Activated CD8-positive, alpha-beta memory T cell treated with anti-CD3 and anti-CD28 coated beads for 4 hours (primary cell): ENCODE measurements around the gene KLRD1.
"Not testable (repeated sequence)": the region's sequence is repeated elsewhere in the genome, so short reads cannot be mapped to it uniquely, and the experiment has no call there.

Experiments
- DNase-seq, 2 donors: peaks; one replicate each; pipeline ENCODE4 v3.0.0-alpha.2; 2020; ENCODE audit warnings: low read depth in 2 of 2

KLRD1 gene, protein sequence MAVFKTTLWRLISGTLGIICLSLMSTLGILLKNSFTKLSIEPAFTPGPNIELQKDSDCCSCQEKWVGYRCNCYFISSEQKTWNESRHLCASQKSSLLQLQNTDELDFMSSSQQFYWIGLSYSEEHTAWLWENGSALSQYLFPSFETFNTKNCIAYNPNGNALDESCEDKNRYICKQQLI

GRCh38 chr12:10307630-10308029, at the start of gene KLRD1:
KLRD1 (plus strand) TSS chr12:10307870; CDS start chr12:10308078, 208 bp downstream.
- DNase-seq = no peak

- DNase-seq = no peak
These were observed 46.7 kb upstream of the KLRD1 start for GRCh38 chr12:10260927-10261326.

- no peak for DNase-seq
These were observed 39.6 kb upstream of the KLRD1 start for GRCh38 chr12:10268037-10268436.

DNA sequence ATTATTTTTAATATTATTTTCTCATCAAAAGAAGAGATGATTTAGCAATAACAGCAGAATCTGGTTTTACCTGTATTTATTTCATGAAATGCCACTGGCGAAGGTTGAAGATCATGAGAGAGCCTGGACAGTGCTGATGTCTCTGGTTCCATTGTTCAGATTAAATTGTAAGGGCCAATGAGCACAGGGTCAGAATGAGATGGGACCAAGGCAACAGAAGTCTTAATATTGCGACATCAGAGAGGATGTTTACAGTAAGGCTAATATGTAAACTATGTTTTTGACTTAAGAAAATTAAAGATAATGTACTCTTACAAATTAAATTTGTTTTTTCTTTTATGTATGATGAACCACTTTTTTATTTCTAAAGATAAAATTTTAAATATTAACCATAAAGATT, 35.2 kb upstream of the KLRD1 start:
- DNase-seq = no peak

DNA sequence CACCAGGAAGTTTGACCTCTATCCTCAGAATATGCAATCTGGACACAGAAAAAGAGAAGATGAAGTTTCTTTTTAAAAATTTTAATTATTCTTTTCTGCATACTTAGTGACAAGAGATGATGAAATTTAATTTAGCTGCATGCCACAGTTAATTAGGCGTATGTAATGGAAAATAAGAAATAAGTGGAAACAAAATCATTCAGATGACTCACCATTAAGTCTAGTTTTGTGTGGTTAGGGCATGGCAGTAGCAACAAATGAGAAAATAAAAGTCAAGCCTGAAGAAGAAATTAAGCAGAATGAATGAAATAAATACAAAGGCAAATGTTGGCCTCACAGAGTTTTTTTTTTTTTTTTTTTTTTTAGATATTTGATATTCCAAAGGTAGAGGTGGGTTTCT, 30.9 kb upstream of the KLRD1 start:
- DNase-seq = no peak

- no peak for DNase-seq
These were observed 29.6 kb upstream of the KLRD1 start for GRCh38 chr12:10278104-10278503.

DNA sequence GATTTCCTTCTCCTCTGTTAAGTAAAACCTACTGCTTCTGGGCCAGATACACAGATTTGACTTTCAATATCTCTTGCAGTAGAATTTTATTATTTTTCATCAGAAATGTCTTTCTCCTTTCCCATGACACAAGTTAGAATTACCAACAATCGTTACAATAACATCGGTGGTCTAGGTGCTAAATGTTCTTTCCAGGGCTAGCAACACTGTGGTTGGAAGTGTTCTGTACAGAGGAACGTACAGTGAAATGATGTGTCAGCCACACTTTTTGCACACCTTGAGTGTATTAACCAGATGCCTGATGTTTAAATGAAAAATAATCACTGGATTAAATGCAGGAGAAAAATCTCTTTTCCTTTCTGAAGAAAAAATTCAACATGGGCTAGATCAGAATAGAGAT, 27.7 kb upstream of the KLRD1 start:
- DNase-seq = no peak

DNA sequence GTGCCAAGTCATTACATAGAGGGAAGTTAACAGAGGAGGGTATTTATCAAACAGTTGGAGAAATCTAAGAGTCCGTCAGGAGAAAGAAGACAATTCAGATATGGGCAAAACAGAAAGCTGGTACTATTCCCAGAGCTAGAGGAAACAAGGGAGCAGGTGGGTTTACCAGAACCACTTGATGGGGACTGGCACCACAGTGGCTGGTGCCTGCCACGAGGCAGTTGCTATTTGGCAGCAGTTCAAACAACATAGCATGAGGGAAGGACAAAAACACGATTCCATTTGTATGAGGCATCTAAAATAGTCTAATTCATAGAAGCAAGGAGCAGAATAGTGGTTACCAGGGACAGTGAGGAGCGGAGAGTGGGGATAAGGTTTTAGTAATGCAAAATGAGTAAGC, 24.6 kb upstream of the KLRD1 start:
- no peak for DNase-seq

- DNase-seq = peak in 1 of 2 donors; percentile 31
These were observed 21.8 kb upstream of the KLRD1 start for GRCh38 chr12:10285919-10286318.

DNA sequence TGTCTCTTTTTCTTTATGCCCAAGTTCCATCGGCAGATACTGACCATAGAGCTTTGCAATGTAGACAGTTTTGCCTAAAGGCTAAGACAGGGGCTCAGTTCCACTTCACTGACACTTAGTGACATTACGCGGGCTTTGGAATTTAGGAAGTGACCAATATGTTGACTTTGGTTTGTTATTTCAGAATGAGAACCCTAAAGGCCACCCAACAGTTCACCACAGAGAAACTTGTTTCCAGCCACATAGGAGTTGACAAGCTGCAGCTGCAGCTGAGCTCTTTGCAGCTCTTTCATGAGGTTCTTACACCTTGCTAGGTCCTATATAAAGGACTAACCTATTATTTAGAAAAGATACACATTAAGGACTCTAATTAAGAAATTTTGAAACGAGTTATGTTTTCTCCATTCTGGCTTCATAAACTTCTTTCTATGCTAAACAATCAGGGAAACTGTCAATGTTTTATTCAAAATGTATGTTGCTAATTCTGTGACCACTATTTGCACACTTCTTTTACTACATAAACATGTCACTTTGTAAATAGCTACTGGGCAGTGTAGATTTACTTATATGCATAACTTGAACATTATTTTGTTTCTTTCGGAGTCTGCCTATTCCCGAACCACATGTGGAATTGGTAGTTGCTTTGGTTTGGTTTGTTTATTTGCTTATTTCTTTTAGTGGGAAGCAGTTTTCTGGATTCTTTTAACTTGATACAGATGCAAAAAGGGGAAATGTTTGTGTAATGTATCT, 18.5 kb upstream of the KLRD1 start:
- DNase-seq = no peak

DNA sequence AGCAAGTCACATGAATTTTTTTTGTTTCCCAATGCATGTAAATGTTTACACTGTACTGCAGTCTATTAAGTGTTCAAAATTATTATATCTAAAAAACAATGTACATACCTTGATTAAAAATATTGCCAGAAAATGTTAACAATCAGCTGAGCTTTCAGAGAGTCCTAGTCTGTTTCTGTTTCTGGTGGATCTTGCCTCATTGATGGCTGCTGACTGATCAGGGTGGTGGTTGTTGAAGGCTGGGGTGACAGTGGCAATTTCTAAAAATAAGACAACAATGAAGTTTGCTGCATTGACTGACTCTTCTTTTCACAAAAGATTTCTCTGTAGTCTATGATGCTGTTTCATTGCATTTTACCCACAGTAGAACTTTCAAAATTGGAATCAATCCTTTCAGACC, 16.6 kb upstream of the KLRD1 start:
- DNase-seq = no peak

DNA sequence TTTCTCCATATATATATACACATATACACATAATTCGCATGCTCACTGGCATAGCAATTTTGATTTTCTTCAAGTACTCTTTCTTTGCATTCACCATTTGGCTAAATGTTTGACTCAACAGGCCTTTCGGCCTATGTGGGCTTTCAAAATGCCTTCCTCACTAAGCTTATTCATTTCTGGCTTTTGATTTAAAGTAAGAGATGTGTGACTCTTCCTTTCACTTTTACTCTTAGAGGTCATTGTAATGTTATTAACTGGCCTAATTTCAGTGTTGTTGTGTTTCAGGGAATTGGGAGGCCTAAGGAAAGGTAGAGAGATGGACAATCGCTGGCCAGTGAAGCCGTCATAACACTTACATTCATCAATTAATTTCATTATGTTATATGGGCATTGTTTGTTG, 14.5 kb upstream of the KLRD1 start:
- DNase-seq = no peak

GRCh38 chr12:10293570-10294227, 14.0 kb upstream of the KLRD1 start:
- DNase-seq = no peak

DNA sequence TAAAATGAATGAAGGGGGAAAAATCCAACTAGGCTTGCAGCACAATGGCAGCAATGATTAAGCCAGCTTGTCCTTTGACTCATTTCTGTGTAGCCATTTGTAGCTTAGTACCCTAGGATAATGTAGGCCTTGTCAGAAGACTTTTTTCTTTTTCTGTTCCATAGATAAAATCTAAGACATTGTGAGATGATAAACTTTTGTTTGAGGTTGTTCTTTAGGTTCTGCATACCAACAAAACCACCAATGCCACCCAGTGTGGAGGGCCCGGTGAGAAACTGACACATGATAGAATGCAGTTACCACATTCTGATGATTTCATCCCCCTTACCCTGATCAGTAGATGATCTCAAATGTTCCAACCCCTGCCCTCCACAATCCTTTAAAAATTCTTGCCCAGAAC, 6.6 kb upstream of the KLRD1 start:
- no peak for DNase-seq

GRCh38 chr12:10304161-10304574, 3.5 kb upstream of the KLRD1 start:
- no peak for DNase-seq

- DNase-seq = no peak
These were observed 2.3 kb upstream of the KLRD1 start for GRCh38 chr12:10305411-10305810.

- no peak for DNase-seq
These were observed 3.5 kb downstream of the KLRD1 start for GRCh38 chr12:10310926-10311720.

DNA sequence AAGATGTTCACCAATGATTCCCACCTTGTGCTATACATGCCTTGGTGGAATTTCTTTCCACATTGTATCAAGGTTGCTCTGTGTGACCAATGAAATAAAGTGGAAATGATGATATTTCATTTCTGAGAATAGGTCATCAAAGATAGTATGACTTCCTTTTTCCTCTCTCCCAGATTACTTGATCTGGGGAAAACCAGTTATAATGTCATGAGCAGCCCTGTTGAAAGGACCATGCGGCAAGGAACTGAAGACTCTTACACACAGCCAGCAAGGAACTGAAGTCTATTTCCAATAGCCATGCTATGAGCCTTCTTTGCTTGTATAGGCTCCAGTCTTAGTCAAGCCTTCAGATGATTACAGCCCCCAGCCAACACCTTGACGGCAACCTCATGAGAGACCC, 11.7 kb downstream of the KLRD1 start:
- no peak for DNase-seq

GRCh38 chr12:10320643-10321042, 13.0 kb downstream of the KLRD1 start:
- DNase-seq = no peak

- not testable (repeated sequence) for DNase-seq
These were observed 21.0 kb downstream of the KLRD1 start for GRCh38 chr12:10328691-10329090.

DNA sequence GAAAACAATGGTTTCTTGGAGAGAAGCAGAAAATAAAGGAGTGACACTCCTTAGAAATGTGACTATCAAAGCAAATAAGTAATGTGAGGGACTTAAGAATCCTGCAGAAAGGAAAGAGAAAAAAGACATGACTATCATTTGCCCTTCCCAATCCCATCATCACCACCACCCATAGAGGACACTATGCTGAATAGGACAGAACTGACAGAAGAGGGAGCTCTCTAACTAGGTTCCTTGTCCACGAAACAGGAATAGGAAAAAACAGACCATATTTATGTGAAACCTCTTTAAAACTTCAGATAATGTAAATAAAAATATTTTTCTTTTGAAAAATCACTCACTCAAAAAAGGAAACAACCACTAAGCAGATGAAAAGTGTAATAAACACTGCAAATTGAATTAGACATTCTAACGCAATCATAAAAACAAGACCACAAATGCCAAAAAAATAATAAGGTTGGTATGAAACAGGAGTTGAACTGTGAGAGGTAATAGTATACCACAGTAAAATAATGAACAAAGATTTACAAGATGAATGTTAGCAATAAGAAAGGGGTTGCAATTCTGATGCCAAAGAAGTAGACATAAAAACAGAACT, 24.1 kb downstream of the KLRD1 start:
- no peak for DNase-seq

GRCh38 chr12:10336196-10336595, 28.5 kb downstream of the KLRD1 start:
- DNase-seq = not testable (repeated sequence)
